ENCODE measurements around the gene KRTAP4-9. TPM values are rescaled to one million over a fixed set of nuclear protein-coding genes. Genes with fewer than 3 reads are reported as not detected.
"Not testable (repeated sequence)": the region's sequence is repeated elsewhere in the genome, so short reads cannot be mapped to it uniquely, and the experiment has no call there.

KRTAP4-9 gene
- total and polyA plus RNA-seq, 12 donors: not detected

GRCh38 chr17:41111151-41111885 is 6.1 kb downstream of the KRTAP4-9 start:
- intact Hi-C loops (cut with DNase I): no loop called here
- Histone ChIP-seq H3K4me3 (no peak overlapping the region), H3K27ac (no peak overlapping the region), H3K27me3 (peaks cover 0 to 32% (median 0%) of the 10 kb centered on the region in 7 donors), H3K4me1 (no peaks in the 10 kb centered on the region), H3K36me3 (no peaks in the 10 kb centered on the region), H3K9me3 (peaks cover 0 to 11% (median 0%) of the 10 kb centered on the region in 11 donors)
- no peak for TF ChIP-seq CTCF (IDR thresholded peaks at IDR 0.05)
- ATAC-seq (no peak), DNase-seq (no peak)
- WGBS, 2 donors: 68 to 69% methylated on average over 2 of the region's 2 CpGs

GRCh38 chr17:41116297-41116696 is 11.1 kb downstream of the KRTAP4-9 start:
- no peak for DNase-seq

GRCh38 chr17:41117846-41118386 is 12.7 kb downstream of the KRTAP4-9 start, which contains the start of gene KRTAP4-11:
TSS of gene KRTAP4-11 (minus strand) at chr17:41118373. CDS start at chr17:41118315, 58 bp downstream.
- intact Hi-C loops (cut with DNase I): loop anchor here in 1 of 10 donors (5.0 kb wide), 1 partner anchor 51 kb away; the partner anchor contains the start of gene KRTAP2-4

More at GRCh38 chr17:41116297-41116696, 11.1 kb downstream of the KRTAP4-9 start:
- no peak overlapping the region for H3K27ac ChIP-seq
- whole genome bisulfite sequencing, 2 donors: 60 to 68% methylated on average over 5 of the region's 5 CpGs
- H3K36me3 ChIP-seq: no peaks in the 10 kb centered on the region
- no peaks in the 10 kb centered on the region for H3K4me1 ChIP-seq
- intact Hi-C loops (cut with DNase I): loop anchor here in 1 of 10 donors (5.0 kb wide), 1 partner anchor 49 kb away; the partner anchor contains the start of gene KRTAP2-4
- peaks cover 0 to 11% (median 0%) of the 10 kb centered on the region in 11 donors for H3K9me3 ChIP-seq
- peaks cover 0 to 23% (median 6%) of the 10 kb centered on the region in 7 donors for H3K27me3 ChIP-seq
- no peak for ATAC-seq
- no peak for TF ChIP-seq CTCF (IDR thresholded peaks at IDR 0.05)
- H3K4me3 ChIP-seq: no peak overlapping the region

GRCh38 chr17:41118721-41119120 is 13.5 kb downstream of the KRTAP4-9 start:
- intact Hi-C loops (cut with DNase I): loop anchor here in 1 of 10 donors (5.0 kb wide), 1 partner anchor 51 kb away; the partner anchor contains the start of gene KRTAP2-4
- H3K36me3 ChIP-seq: no peaks in the 10 kb centered on the region
- H3K27ac ChIP-seq: no peak overlapping the region
- no peaks in the 10 kb centered on the region for H3K4me1 ChIP-seq
- peaks cover 0 to 32% (median 8%) of the 10 kb centered on the region in 7 donors for H3K27me3 ChIP-seq
- 84 to 87% methylated on average over 4 of the region's 4 CpGs for WGBS, 2 donors
- DNase-seq (no peak), ATAC-seq (no peak)
- no peak for TF ChIP-seq CTCF (IDR thresholded peaks at IDR 0.05)
- no peaks in the 10 kb centered on the region for H3K9me3 ChIP-seq
- no peak overlapping the region for H3K4me3 ChIP-seq

More at GRCh38 chr17:41117846-41118386, 12.7 kb downstream of the KRTAP4-9 start, which contains the start of gene KRTAP4-11:
- not testable (repeated sequence) for H3K4me1 ChIP-seq, ATAC-seq, DNase-seq, H3K27ac ChIP-seq, H3K9me3 ChIP-seq, H3K4me3 ChIP-seq, H3K36me3 ChIP-seq
- H3K27me3 ChIP-seq: peaks cover 0 to 32% (median 8%) of the 10 kb centered on the region in 7 donors
- 72 to 77% methylated on average over 10 of the region's 10 CpGs for WGBS, 2 donors

GRCh38 chr17:41119696-41120690 is 14.8 kb downstream of the KRTAP4-9 start:
- WGBS, 2 donors: 53 to 58% methylated on average over 11 of the region's 11 CpGs
- intact Hi-C loops (cut with DNase I): loop anchor here in 2 of 10 donors (5.0 to 10.0 kb wide), 2 partner anchors 53 to 65 kb away; partner anchors contain the start of genes KRTAP2-4 (in 1 of the 2), KRTAP4-1 (in 1 of the 2) and KRTAP9-1 (in 1 of the 2)
- H3K27me3 ChIP-seq: peaks cover 0 to 32% (median 8%) of the 10 kb centered on the region in 7 donors
- not testable (repeated sequence) for H3K4me3 ChIP-seq, H3K9me3 ChIP-seq, DNase-seq, H3K4me1 ChIP-seq, H3K36me3 ChIP-seq, H3K27ac ChIP-seq
- ATAC-seq: peak in 1 of 8 donors; percentile 29
